ENCODE measurements around the gene HOXA5.

DNA sequence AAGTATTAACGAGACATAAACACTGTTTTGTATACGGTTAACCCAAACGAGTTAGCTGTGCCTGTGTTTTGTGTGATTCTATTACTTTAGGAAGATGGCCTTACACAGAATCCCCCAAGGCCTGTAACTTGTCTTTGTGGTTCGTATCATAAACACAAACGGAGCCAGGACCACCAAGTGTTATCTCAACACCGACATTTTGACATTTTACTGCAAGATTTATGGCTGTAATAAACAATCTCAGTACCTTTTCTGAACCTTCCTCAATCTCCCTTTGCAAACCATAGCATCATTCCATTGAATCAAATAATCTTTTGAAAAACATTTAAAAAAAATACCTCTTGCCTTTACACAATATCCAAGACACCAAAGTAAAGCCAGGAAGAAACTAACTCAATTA, 10.5 kb downstream of the HOXA5 start:
- no peak for TF ChIP-seq EZH2 (IDR thresholded peaks at IDR 0.05; ENCODE audit: borderline replicate concordance, control insufficient read depth, low read depth, low read length)
- no peak for TF ChIP-seq KDM1A (IDR thresholded peaks at IDR 0.05; ENCODE audit: borderline replicate concordance)
- no peak for TF ChIP-seq EP300 (IDR thresholded peaks at IDR 0.05; ENCODE audit: borderline replicate concordance in 1 of 2, control insufficient read depth in 1 of 2, low read depth in 2 of 2, low read length in 2 of 2)
- TF ChIP-seq, protein P1, sequence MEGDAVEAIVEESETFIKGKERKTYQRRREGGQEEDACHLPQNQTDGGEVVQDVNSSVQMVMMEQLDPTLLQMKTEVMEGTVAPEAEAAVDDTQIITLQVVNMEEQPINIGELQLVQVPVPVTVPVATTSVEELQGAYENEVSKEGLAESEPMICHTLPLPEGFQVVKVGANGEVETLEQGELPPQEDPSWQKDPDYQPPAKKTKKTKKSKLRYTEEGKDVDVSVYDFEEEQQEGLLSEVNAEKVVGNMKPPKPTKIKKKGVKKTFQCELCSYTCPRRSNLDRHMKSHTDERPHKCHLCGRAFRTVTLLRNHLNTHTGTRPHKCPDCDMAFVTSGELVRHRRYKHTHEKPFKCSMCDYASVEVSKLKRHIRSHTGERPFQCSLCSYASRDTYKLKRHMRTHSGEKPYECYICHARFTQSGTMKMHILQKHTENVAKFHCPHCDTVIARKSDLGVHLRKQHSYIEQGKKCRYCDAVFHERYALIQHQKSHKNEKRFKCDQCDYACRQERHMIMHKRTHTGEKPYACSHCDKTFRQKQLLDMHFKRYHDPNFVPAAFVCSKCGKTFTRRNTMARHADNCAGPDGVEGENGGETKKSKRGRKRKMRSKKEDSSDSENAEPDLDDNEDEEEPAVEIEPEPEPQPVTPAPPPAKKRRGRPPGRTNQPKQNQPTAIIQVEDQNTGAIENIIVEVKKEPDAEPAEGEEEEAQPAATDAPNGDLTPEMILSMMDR (IDR thresholded peaks at IDR 0.05 in 2 of 3, conservative IDR thresholded peaks at IDR 0.05 in 1 of 3; ENCODE audit: control insufficient read depth in 2 of 3, extremely low read depth in 1 of 3, insufficient read depth in 1 of 3, low read depth in 3 of 3, low read length in 3 of 3): no peak
- no peak for TF ChIP-seq KAT2A (conservative IDR thresholded peaks at IDR 0.05; ENCODE audit: control insufficient read depth, low read depth, low read length)
- no peak for TF ChIP-seq POLR2A (IDR thresholded peaks at IDR 0.05; ENCODE audit: low read depth, low read length)
- no peak for TF ChIP-seq NR2C1 (IDR thresholded peaks at IDR 0.05)
- no peak for TF ChIP-seq SREBF2 (IDR thresholded peaks at IDR 0.05; ENCODE audit: low read length)
- TF ChIP-seq SMARCA5 (IDR thresholded peaks at IDR 0.05): no peak
- TF ChIP-seq BACH1 (IDR thresholded peaks at IDR 0.05; ENCODE audit: borderline replicate concordance): no peak
- TF ChIP-seq, protein P2, sequence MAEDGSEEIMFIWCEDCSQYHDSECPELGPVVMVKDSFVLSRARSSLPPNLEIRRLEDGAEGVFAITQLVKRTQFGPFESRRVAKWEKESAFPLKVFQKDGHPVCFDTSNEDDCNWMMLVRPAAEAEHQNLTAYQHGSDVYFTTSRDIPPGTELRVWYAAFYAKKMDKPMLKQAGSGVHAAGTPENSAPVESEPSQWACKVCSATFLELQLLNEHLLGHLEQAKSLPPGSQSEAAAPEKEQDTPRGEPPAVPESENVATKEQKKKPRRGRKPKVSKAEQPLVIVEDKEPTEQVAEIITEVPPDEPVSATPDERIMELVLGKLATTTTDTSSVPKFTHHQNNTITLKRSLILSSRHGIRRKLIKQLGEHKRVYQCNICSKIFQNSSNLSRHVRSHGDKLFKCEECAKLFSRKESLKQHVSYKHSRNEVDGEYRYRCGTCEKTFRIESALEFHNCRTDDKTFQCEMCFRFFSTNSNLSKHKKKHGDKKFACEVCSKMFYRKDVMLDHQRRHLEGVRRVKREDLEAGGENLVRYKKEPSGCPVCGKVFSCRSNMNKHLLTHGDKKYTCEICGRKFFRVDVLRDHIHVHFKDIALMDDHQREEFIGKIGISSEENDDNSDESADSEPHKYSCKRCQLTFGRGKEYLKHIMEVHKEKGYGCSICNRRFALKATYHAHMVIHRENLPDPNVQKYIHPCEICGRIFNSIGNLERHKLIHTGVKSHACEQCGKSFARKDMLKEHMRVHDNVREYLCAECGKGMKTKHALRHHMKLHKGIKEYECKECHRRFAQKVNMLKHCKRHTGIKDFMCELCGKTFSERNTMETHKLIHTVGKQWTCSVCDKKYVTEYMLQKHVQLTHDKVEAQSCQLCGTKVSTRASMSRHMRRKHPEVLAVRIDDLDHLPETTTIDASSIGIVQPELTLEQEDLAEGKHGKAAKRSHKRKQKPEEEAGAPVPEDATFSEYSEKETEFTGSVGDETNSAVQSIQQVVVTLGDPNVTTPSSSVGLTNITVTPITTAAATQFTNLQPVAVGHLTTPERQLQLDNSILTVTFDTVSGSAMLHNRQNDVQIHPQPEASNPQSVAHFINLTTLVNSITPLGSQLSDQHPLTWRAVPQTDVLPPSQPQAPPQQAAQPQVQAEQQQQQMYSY (CRISPR knock-in tag; IDR thresholded peaks at IDR 0.05): no peak
